Kidney epithelial cell (primary cell): Measurements from ENCODE around the gene ADM. TPM values are rescaled to one million over a fixed set of nuclear protein-coding genes. Genes with fewer than 3 reads are reported as not detected.

Source experiments
- DNase-seq: peaks from one replicate; pipeline ENCODE4 v3.0.0-alpha.2; 2010; ENCODE audit warnings: low read depth
- H3K27me3 ChIP-seq: 2 replicates; pipeline ENCODE4 v1.6.0; 2011; ENCODE audit warnings: low read length; ENCODE audit not compliant: control insufficient read depth, insufficient read depth
- H3K36me3 ChIP-seq: 2 replicates; pipeline ENCODE4 v1.5.1; 2011; ENCODE audit warnings: low read length; ENCODE audit not compliant: control insufficient read depth, insufficient read depth
- H3K4me3 ChIP-seq: 2 replicates; pipeline ENCODE4 v1.5.1; 2011; ENCODE audit warnings: low read depth, mild to moderate bottlenecking, control low read depth, low read length
- CTCF ChIP-seq: IDR thresholded peaks from 2 replicates; pipeline ENCODE4 v1.5.1; 2011; ENCODE audit warnings: mild to moderate bottlenecking, moderate library complexity, low read length, control low read depth, inconsistent platforms; ENCODE audit not compliant: insufficient read depth, poor library complexity, severe bottlenecking
- total RNA-seq: library from RNA; depleted of rRNA; stranded (reverse); fragments of >200 nt; gene quantifications from 2 replicates; pipeline ENCODE4 v1.2.3, GENCODE V29; 2015

Gene ADM
- total RNA-seq, 1 donor from 2014 or later = 68.1 TPM

- Histone ChIP-seq H3K36me3 (no peaks in the 10 kb centered on the region), H3K27me3 (no peaks in the 10 kb centered on the region), H3K4me3 (no peak overlapping the region)
- no peak for DNase-seq
- TF ChIP-seq CTCF = no peak
These were observed 33.4 kb downstream of the ADM start for GRCh38 chr11:10338287-10338686.

GRCh38 chr11:10348650-10349280 lies 43.9 kb downstream of the ADM start:
- H3K36me3 ChIP-seq = no peaks in the 10 kb centered on the region
- peak; percentile 74 for DNase-seq
- no peak for TF ChIP-seq CTCF
- H3K4me3 ChIP-seq = no peak overlapping the region
- no peaks in the 10 kb centered on the region for H3K27me3 ChIP-seq

- DNase-seq = no peak
- Histone ChIP-seq H3K4me3 (no peak overlapping the region), H3K27me3 (no peaks in the 10 kb centered on the region), H3K36me3 (no peaks in the 10 kb centered on the region)
- TF ChIP-seq CTCF = no peak
These were observed 44.4 kb downstream of the ADM start for GRCh38 chr11:10349281-10349665.

DNA sequence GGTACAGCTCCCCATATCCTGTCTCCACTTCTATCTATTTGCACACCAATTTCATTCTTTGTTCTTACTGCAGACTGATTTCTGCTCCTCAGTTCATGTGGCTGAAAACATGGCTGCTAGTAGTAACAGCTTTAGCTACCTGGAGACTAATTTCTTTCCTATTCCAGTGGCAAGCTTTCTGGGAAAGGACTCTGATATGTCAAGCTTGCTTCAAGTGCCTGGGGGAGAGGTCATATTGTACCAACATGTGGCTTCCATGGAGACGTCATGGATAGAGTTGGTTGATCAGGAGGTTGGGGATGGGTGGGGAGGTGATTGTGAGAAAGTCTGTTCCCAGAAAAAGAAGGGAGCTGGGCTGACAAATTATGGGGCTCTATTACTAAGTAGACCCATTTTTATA lies 44.9 kb downstream of the ADM start:
- no peak for TF ChIP-seq CTCF
- DNase-seq = no peak
- Histone ChIP-seq H3K27me3 (no peaks in the 10 kb centered on the region), H3K4me3 (no peak overlapping the region), H3K36me3 (no peaks in the 10 kb centered on the region)

GRCh38 chr11:10350334-10350733 lies 45.5 kb downstream of the ADM start:
- no peak for TF ChIP-seq CTCF
- Histone ChIP-seq H3K36me3 (no peaks in the 10 kb centered on the region), H3K27me3 (no peaks in the 10 kb centered on the region), H3K4me3 (no peak overlapping the region)
- DNase-seq = peak; percentile 77

DNA sequence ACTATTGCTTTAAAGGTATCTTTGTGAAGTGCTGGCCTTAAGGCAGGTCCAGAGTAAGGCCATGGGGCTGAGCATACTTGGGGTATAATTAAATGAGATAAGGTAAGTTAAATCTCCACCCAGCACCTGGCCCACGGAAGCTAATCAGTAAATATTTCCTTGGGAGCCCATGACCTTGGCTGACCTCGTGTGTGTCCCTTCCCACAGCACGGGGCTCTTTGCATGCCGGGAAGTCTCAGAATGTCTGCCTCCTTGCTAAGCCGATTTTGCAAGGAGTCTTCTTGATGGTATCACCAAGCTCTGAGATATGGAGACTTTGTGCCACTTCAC lies 46.5 kb downstream of the ADM start:
- no peak for DNase-seq
- no peak for TF ChIP-seq CTCF
- Histone ChIP-seq H3K36me3 (no peaks in the 10 kb centered on the region), H3K27me3 (no peaks in the 10 kb centered on the region), H3K4me3 (no peak overlapping the region)
